Colonic mucosa (tissue), 4 donors: ENCODE data around the gene PLSCR4. TPM values are rescaled to one million over a fixed set of nuclear protein-coding genes. Genes with fewer than 3 reads are reported as not detected.

ENCODE experiments used
- DNase-seq: peaks from one replicate; pipeline ENCODE4 v3.0.0-alpha.2; 2020
- H3K27ac ChIP-seq: fragments of 200-600 bp; one replicate; pipeline ENCODE4 v1.8.0; 2021
- H3K27me3 ChIP-seq: fragments of 200-600 bp; one replicate; pipeline ENCODE4 v1.8.0; 2021
- H3K36me3 ChIP-seq: fragments of 200-600 bp; one replicate; pipeline ENCODE4 v1.8.0; 2021
- H3K4me1 ChIP-seq: fragments of 200-600 bp; one replicate; pipeline ENCODE4 v1.8.0; 2021; ENCODE audit warnings: mild to moderate bottlenecking
- H3K4me3 ChIP-seq: fragments of 200-600 bp; one replicate; pipeline ENCODE4 v1.8.0; 2021
- H3K9ac ChIP-seq, 2 donors: one replicate each; pipeline ENCODE4 v1.7.0; 2013; ENCODE audit warnings: control low read depth in 2 of 2, low read depth in 2 of 2, low read length in 2 of 2
- H3K9me3 ChIP-seq: fragments of 200-600 bp; one replicate; pipeline ENCODE4 v1.8.0; 2021
- CTCF ChIP-seq: fragments of 200-600 bp; IDR thresholded peaks from one replicate; pipeline ENCODE4 v1.8.0; 2022; ENCODE audit warnings: antibody characterized with exemption, mild to moderate bottlenecking
- intact Hi-C: fragments of 100-400 bp; cut with DNase I; formaldehyde crosslinking; loops from one replicate; pipeline ENCODE4 v1.14.1; 2022
- total RNA-seq, 2 donors: library from RNA; stranded (reverse); fragmentation: NEBNext Ultra II Directional in 1 of 2; extraction: Animal tissue kit (Norgen Biotek cat#: 25700) in 1 of 2; gene quantifications; one replicate each; pipeline ENCODE4 v1.2.1, GENCODE V29; 2021
- donor health status: healthy.
- donor health status: DM: no; HTN: no; CAD: no.
- donor health status: DM: no; HTN: no; CAD: no.

Gene PLSCR4
- total RNA-seq, 2 donors from 2014 or later = 20.1 to 54.8 TPM

GRCh38 chr3:146169891-146170290 lies 81.0 kb downstream of the PLSCR4 start:
- Histone ChIP-seq H3K27ac (no peak overlapping the region), H3K4me1 (no peaks in the 10 kb centered on the region), H3K36me3 (no peaks in the 10 kb centered on the region), H3K9me3 (no peaks in the 10 kb centered on the region), H3K27me3 (no peaks in the 10 kb centered on the region), H3K9ac (no peak overlapping the region), H3K4me3 (no peak overlapping the region)
- intact Hi-C loops = no loop called here
- no peak for TF ChIP-seq CTCF
- no peak for DNase-seq

GRCh38 chr3:146166826-146167225 lies 84.1 kb downstream of the PLSCR4 start:
- no peak overlapping the region for H3K9ac ChIP-seq
- H3K36me3 ChIP-seq = no peaks in the 10 kb centered on the region
- TF ChIP-seq CTCF = no peak
- no peaks in the 10 kb centered on the region for H3K4me1 ChIP-seq
- intact Hi-C loops = no loop called here
- no peak for DNase-seq
- no peaks in the 10 kb centered on the region for H3K27me3 ChIP-seq
- no peak overlapping the region for H3K4me3 ChIP-seq
- no peaks in the 10 kb centered on the region for H3K9me3 ChIP-seq
- no peak overlapping the region for H3K27ac ChIP-seq

DNA sequence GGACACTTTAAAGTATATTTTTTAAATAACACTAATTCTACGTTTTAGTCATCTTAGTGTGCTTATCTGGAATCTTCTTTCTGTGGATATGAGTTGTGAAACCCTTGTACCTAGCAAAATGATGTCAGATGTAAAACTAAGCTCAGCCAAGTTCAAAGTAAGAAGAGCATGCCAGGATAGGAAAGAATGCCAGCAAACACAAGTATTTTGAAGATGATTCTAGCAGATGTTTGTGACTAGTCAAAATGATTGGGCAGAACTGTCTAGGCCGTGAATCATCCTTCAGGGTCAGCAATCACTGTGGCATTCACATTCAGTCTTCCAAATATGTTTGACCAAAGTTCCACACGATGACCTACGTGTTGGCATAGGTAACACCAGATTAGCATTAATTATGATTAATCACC lies 84.5 kb downstream of the PLSCR4 start:
- no peak overlapping the region for H3K9ac ChIP-seq
- H3K27me3 ChIP-seq = no peaks in the 10 kb centered on the region
- no peak for TF ChIP-seq CTCF
- no peaks in the 10 kb centered on the region for H3K9me3 ChIP-seq
- DNase-seq = no peak
- H3K27ac ChIP-seq = no peak overlapping the region
- no peak overlapping the region for H3K4me3 ChIP-seq
- intact Hi-C loops = no loop called here
- no peaks in the 10 kb centered on the region for H3K36me3 ChIP-seq
- H3K4me1 ChIP-seq = no peaks in the 10 kb centered on the region

GRCh38 chr3:146165877-146166276 lies 85.0 kb downstream of the PLSCR4 start:
- DNase-seq = no peak
- no peak for TF ChIP-seq CTCF
- Histone ChIP-seq H3K4me1 (no peaks in the 10 kb centered on the region), H3K27me3 (no peaks in the 10 kb centered on the region), H3K9me3 (no peaks in the 10 kb centered on the region), H3K36me3 (no peaks in the 10 kb centered on the region), H3K4me3 (no peak overlapping the region), H3K9ac (no peak overlapping the region), H3K27ac (peak overlapping the region; percentile 35)
- intact Hi-C loops = no loop called here

DNA sequence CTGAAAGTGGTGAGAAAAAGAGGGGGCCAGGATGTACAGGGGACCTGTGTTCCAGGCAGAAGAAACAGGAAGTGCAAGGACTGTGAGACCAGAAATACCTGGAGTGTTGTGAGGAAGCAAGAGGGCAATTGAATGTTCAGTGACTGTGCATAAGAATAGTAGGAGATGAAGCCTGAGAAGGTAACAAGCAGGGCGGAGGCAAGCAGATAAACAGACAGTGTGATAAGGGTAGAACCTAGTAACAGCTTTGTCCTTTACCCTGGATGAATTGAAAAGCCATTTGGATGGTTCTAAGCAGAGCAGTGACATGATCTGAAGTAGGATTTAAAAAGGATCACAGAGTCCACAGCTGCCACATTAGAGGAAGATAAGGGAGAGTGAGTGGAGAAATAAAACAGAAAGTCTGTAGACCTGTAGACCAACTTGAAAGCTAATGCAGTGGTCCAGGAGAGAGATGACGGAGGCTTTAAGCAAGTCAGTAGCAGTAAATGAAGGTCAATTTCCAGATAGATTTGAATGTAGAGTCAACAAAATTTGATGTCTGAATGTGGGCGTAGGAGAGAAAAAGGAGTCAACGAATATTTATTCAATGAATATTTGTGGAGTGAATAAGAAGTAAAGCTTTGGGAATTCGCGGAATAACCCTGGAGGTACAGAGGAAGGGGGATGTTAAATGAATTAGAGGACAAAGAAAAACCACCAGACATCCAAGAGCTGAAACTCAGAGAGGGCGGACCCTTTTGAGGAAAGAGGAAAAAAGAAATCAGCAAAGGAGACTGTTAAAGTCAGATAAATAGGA lies 85.7 kb downstream of the PLSCR4 start:
- intact Hi-C loops = no loop called here
- peak; percentile 31 for DNase-seq
- peak overlapping the region in 1 of 2 donors; percentile 58 for H3K9ac ChIP-seq

More for the DNA sequence above, 85.7 kb downstream of the PLSCR4 start:
- Histone ChIP-seq H3K4me3 (no peak overlapping the region), H3K9me3 (no peaks in the 10 kb centered on the region), H3K4me1 (no peaks in the 10 kb centered on the region), H3K36me3 (no peaks in the 10 kb centered on the region), H3K27ac (peak overlapping the region; percentile 35), H3K27me3 (no peaks in the 10 kb centered on the region)
- no peak for TF ChIP-seq CTCF
